HEK293T (cell line): ENCODE results near the gene HTATIP2.

Experiments used
- BHLHE40 ChIP-seq: fragments of 450-650 bp; IDR thresholded peaks from 2 replicates; pipeline ENCODE4 v1.6.1; 2016; ENCODE audit warnings: mild to moderate bottlenecking, moderate library complexity, borderline replicate concordance
- ELF4 ChIP-seq: fragments of 450-650 bp; IDR thresholded peaks from 2 replicates; pipeline ENCODE4 v1.6.1; 2017; ENCODE audit warnings: antibody characterized with exemption
- FOXA1 ChIP-seq: fragments of 450-650 bp; IDR thresholded peaks from 2 replicates; pipeline ENCODE4 v1.6.1; 2016; ENCODE audit warnings: mild to moderate bottlenecking
- FOXK2 ChIP-seq: fragments of 450-650 bp; IDR thresholded peaks from 2 replicates; pipeline ENCODE4 v1.6.1; 2016; ENCODE audit warnings: mild to moderate bottlenecking
- FOXM1 ChIP-seq: fragments of 450-650 bp; IDR thresholded peaks from 2 replicates; pipeline ENCODE4 v1.6.1; 2017; ENCODE audit warnings: mild to moderate bottlenecking, borderline replicate concordance
- HDGF ChIP-seq: fragments of 450-650 bp; IDR thresholded peaks from 2 replicates; pipeline ENCODE4 v1.6.1; 2017; ENCODE audit warnings: antibody characterized with exemption, borderline replicate concordance
- L3MBTL2 ChIP-seq: fragments of 450-650 bp; conservative IDR thresholded peaks from 2 replicates; pipeline ENCODE4 v1.6.1; 2016; ENCODE audit warnings: mild to moderate bottlenecking
- LEF1 ChIP-seq: fragments of 450-650 bp; IDR thresholded peaks from 2 replicates; pipeline ENCODE4 v1.6.1; 2017; ENCODE audit warnings: mild to moderate bottlenecking, borderline replicate concordance
- PKNOX1 ChIP-seq: fragments of 450-650 bp; IDR thresholded peaks from 2 replicates; pipeline ENCODE4 v1.6.1; 2016
- SP1 ChIP-seq: fragments of 450-650 bp; IDR thresholded peaks from 2 replicates; pipeline ENCODE4 v1.6.1; 2017
- SUZ12 ChIP-seq: fragments of 450-650 bp; IDR thresholded peaks from 2 replicates; pipeline ENCODE4 v1.6.1; 2016; ENCODE audit warnings: mild to moderate bottlenecking
- TARDBP ChIP-seq: fragments of 450-650 bp; IDR thresholded peaks from 2 replicates; pipeline ENCODE4 v1.6.1; 2016

GRCh38 chr11:20363500-20364340 is at the start of gene HTATIP2:
- TF ChIP-seq L3MBTL2 (peak; percentile 93), HDGF (no peak), ELF4 (no peak), SP1 (no peak), FOXM1 (no peak), PKNOX1 (no peak), FOXK2 (no peak), FOXA1 (no peak), SUZ12 (no peak), LEF1 (no peak), TARDBP (no peak), BHLHE40 (no peak)
